ENCODE results near the gene FOXRED1. TPM values are rescaled to one million over a fixed set of nuclear protein-coding genes. Genes with fewer than 3 reads are reported as not detected.

FOXRED1 gene
- total and polyA plus RNA-seq, 2 of the 13 experiments (the other 11 are each of a cell fraction or from before 2014, with no cell fraction given), result 29.6 to 42.9 TPM

GRCh38 chr11:126268708-126269579 lies at the start of gene FOXRED1, which contains the start of gene SRPRA (continued):
- peak; percentile 74 for TF ChIP-seq MAX (IDR thresholded peaks at IDR 0.05)
- no peak for TF ChIP-seq MAFF (IDR thresholded peaks at IDR 0.05; ENCODE audit: low read depth, low read length)
- peak; percentile 90; the same call in 1 of the 2 replicates for TF ChIP-seq KMT2A (CRISPR knock-in tag; IDR thresholded peaks at IDR 0.05)
- 0 out of 2 replicates have a peak, but pooled peaks have one; percentile 63 for TF ChIP-seq MZF1 (CRISPR knock-in tag; IDR thresholded peaks at IDR 0.05; ENCODE audit: borderline replicate concordance)
- TF ChIP-seq, protein P1, sequence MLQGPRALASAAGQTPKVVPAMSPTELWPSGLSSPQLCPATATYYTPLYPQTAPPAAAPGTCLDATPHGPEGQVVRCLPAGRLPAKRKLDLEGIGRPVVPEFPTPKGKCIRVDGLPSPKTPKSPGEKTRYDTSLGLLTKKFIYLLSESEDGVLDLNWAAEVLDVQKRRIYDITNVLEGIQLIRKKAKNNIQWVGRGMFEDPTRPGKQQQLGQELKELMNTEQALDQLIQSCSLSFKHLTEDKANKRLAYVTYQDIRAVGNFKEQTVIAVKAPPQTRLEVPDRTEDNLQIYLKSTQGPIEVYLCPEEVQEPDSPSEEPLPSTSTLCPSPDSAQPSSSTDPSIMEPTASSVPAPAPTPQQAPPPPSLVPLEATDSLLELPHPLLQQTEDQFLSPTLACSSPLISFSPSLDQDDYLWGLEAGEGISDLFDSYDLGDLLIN (CRISPR knock-in tag; IDR thresholded peaks at IDR 0.05; ENCODE audit: borderline replicate concordance), result 0 out of 2 replicates have a peak, but pooled peaks have one; percentile 10
- TF ChIP-seq NFRKB (IDR thresholded peaks at IDR 0.05), result no peak
- TF ChIP-seq ZMYM4 (CRISPR knock-in tag; IDR thresholded peaks at IDR 0.05), result peak; percentile 95
- no peak for TF ChIP-seq ZBTB42 (CRISPR knock-in tag; IDR thresholded peaks at IDR 0.05)
- no peak; the same call in 1 of the 2 replicates for TF ChIP-seq HNF4G (IDR thresholded peaks at IDR 0.05; ENCODE audit: borderline replicate concordance, low read depth, low read length)
- TF ChIP-seq HNF4G (CRISPR knock-in tag; IDR thresholded peaks at IDR 0.05; ENCODE audit: borderline replicate concordance, low read depth), result no peak; the same call in 1 of the 2 replicates
- TF ChIP-seq, protein P2, sequence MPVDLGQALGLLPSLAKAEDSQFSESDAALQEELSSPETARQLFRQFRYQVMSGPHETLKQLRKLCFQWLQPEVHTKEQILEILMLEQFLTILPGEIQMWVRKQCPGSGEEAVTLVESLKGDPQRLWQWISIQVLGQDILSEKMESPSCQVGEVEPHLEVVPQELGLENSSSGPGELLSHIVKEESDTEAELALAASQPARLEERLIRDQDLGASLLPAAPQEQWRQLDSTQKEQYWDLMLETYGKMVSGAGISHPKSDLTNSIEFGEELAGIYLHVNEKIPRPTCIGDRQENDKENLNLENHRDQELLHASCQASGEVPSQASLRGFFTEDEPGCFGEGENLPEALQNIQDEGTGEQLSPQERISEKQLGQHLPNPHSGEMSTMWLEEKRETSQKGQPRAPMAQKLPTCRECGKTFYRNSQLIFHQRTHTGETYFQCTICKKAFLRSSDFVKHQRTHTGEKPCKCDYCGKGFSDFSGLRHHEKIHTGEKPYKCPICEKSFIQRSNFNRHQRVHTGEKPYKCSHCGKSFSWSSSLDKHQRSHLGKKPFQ (CRISPR knock-in tag; IDR thresholded peaks at IDR 0.05; ENCODE audit: insufficient replicate concordance), result no peak
- no peak for TF ChIP-seq SMAD3 (CRISPR knock-in tag; IDR thresholded peaks at IDR 0.05)
- TF ChIP-seq, protein P3, sequence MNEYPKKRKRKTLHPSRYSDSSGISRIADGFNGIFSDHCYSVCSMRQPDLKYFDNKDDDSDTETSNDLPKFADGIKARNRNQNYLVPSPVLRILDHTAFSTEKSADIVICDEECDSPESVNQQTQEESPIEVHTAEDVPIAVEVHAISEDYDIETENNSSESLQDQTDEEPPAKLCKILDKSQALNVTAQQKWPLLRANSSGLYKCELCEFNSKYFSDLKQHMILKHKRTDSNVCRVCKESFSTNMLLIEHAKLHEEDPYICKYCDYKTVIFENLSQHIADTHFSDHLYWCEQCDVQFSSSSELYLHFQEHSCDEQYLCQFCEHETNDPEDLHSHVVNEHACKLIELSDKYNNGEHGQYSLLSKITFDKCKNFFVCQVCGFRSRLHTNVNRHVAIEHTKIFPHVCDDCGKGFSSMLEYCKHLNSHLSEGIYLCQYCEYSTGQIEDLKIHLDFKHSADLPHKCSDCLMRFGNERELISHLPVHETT (CRISPR knock-in tag; conservative IDR thresholded peaks at IDR 0.05), result no peak; the same call in 1 of the 2 replicates
- TF ChIP-seq, protein P4, sequence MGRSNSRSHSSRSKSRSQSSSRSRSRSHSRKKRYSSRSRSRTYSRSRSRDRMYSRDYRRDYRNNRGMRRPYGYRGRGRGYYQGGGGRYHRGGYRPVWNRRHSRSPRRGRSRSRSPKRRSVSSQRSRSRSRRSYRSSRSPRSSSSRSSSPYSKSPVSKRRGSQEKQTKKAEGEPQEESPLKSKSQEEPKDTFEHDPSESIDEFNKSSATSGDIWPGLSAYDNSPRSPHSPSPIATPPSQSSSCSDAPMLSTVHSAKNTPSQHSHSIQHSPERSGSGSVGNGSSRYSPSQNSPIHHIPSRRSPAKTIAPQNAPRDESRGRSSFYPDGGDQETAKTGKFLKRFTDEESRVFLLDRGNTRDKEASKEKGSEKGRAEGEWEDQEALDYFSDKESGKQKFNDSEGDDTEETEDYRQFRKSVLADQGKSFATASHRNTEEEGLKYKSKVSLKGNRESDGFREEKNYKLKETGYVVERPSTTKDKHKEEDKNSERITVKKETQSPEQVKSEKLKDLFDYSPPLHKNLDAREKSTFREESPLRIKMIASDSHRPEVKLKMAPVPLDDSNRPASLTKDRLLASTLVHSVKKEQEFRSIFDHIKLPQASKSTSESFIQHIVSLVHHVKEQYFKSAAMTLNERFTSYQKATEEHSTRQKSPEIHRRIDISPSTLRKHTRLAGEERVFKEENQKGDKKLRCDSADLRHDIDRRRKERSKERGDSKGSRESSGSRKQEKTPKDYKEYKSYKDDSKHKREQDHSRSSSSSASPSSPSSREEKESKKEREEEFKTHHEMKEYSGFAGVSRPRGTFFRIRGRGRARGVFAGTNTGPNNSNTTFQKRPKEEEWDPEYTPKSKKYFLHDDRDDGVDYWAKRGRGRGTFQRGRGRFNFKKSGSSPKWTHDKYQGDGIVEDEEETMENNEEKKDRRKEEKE (IDR thresholded peaks at IDR 0.05), result no peak
- TF ChIP-seq SIX4 (CRISPR knock-in tag; IDR thresholded peaks at IDR 0.05), result no peak
- TF ChIP-seq SMAD9 (CRISPR knock-in tag; IDR thresholded peaks at IDR 0.05), result no peak
- TF ChIP-seq RXRA (CRISPR knock-in tag; IDR thresholded peaks at IDR 0.05), result peak; percentile 72
- TF ChIP-seq, protein P5, sequence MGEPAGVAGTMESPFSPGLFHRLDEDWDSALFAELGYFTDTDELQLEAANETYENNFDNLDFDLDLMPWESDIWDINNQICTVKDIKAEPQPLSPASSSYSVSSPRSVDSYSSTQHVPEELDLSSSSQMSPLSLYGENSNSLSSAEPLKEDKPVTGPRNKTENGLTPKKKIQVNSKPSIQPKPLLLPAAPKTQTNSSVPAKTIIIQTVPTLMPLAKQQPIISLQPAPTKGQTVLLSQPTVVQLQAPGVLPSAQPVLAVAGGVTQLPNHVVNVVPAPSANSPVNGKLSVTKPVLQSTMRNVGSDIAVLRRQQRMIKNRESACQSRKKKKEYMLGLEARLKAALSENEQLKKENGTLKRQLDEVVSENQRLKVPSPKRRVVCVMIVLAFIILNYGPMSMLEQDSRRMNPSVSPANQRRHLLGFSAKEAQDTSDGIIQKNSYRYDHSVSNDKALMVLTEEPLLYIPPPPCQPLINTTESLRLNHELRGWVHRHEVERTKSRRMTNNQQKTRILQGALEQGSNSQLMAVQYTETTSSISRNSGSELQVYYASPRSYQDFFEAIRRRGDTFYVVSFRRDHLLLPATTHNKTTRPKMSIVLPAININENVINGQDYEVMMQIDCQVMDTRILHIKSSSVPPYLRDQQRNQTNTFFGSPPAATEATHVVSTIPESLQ (CRISPR knock-in tag; conservative IDR thresholded peaks at IDR 0.05), result no peak
- TF ChIP-seq IRF1 (CRISPR knock-in tag; IDR thresholded peaks at IDR 0.05; ENCODE audit: low read depth), result no peak

Data from HepG2 (cell line).